ENCODE measurements around the gene ZBTB7A.

Gene ZBTB7A

GRCh38 chr19:4067396-4068046 lies 822 bp upstream of the ZBTB7A start:
- DNase-seq (ENCODE audit: low read depth) = no peak

GRCh38 chr19:4066176-4066606 lies 508 bp downstream of the ZBTB7A start:
- no peak for DNase-seq (ENCODE audit: low read depth)

GRCh38 chr19:4065430-4066175 lies 1.1 kb downstream of the ZBTB7A start:
- peak; percentile 98 for DNase-seq (ENCODE audit: low read depth)

- no peak for DNase-seq (ENCODE audit: low read depth)
Measured at GRCh38 chr19:4064496-4065260, 2.0 kb downstream of the ZBTB7A start.

- peak; percentile 65 for DNase-seq (ENCODE audit: low read depth)
Measured at GRCh38 chr19:4064149-4064495, 2.6 kb downstream of the ZBTB7A start.

GRCh38 chr19:4063369-4064148 lies 3.1 kb downstream of the ZBTB7A start:
- DNase-seq (ENCODE audit: low read depth) = no peak

- DNase-seq (ENCODE audit: low read depth) = no peak
Measured at GRCh38 chr19:4062419-4063368, 4.0 kb downstream of the ZBTB7A start.

- DNase-seq (ENCODE audit: low read depth) = no peak
Measured at GRCh38 chr19:4061683-4062418, 4.8 kb downstream of the ZBTB7A start.

GRCh38 chr19:4061178-4061682 lies 5.5 kb downstream of the ZBTB7A start:
- DNase-seq (ENCODE audit: low read depth) = no peak

GRCh38 chr19:4060621-4061177 lies 6.0 kb downstream of the ZBTB7A start:
- DNase-seq (ENCODE audit: low read depth) = no peak

GRCh38 chr19:4059891-4060620 lies 6.6 kb downstream of the ZBTB7A start:
- no peak for DNase-seq (ENCODE audit: low read depth)

GRCh38 chr19:4059453-4059871 lies 7.2 kb downstream of the ZBTB7A start:
- no peak for DNase-seq (ENCODE audit: low read depth)

- no peak for DNase-seq (ENCODE audit: low read depth)
Measured at GRCh38 chr19:4058693-4059452, 7.8 kb downstream of the ZBTB7A start.

- DNase-seq (ENCODE audit: low read depth) = peak; percentile 89
Measured at GRCh38 chr19:4057931-4058692, 8.6 kb downstream of the ZBTB7A start.

GRCh38 chr19:4055209-4055552 lies 11.5 kb downstream of the ZBTB7A start:
- DNase-seq (ENCODE audit: low read depth) = no peak

GRCh38 chr19:4054441-4055208 lies 12.1 kb downstream of the ZBTB7A start:
- no peak for DNase-seq (ENCODE audit: low read depth)
